Measurements from ENCODE around the gene DAAM2. TPM values are rescaled to one million over a fixed set of nuclear protein-coding genes. Genes with fewer than 3 reads are reported as not detected.
A peak's percentile ranks its signal among the peaks of the same experiment; 100 is the strongest.

The DAAM2 gene
- total RNA-seq, 4 donors from 2014 or later, result 11.0 to 43.3 (median 26.4) TPM

DNA sequence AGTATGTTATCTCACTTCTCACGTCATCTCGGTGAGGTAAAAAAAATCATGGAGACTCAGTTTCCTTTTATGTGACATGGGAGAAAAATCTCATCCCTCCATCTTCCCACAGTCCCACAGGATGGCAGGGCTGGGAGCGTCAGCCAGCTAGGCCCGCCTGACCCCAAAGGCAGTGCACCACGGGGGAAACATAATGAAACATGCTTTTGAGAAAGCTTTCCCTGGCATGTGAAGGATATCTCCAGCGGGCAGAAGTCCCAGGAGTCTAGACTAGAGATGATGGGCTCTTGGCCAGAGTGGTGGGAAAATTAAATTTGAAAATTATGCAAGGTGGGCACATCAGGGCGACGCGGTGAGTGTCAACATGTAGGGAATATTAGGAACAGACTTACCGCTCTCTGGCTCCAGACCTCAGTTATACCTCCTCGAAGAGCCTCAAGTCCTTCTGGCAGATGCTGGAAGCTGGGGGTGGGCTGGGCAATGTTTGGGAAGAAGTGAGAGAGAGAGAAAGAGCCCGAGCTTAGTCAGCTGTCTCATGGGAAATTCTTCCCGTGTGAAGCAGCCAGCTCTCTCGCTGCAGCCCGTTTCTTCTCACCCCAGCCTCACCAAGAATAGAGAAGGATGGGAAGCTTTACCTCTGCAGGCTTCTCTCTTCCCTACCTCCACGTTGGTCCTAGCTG lies 89.8 kb downstream of the DAAM2 start:
- H3K4me1 ChIP-seq, result peaks cover 0 to 6% of the 10 kb centered on the region in 2 donors
- H3K27me3 ChIP-seq, result no peaks in the 10 kb centered on the region
- no peaks in the 10 kb centered on the region for H3K9me3 ChIP-seq
- peak overlapping the region; percentile 40 to 41 for H3K27ac ChIP-seq
- TF ChIP-seq POLR2A (IDR thresholded peaks at IDR 0.05), result no peak
- TF ChIP-seq, protein P1, sequence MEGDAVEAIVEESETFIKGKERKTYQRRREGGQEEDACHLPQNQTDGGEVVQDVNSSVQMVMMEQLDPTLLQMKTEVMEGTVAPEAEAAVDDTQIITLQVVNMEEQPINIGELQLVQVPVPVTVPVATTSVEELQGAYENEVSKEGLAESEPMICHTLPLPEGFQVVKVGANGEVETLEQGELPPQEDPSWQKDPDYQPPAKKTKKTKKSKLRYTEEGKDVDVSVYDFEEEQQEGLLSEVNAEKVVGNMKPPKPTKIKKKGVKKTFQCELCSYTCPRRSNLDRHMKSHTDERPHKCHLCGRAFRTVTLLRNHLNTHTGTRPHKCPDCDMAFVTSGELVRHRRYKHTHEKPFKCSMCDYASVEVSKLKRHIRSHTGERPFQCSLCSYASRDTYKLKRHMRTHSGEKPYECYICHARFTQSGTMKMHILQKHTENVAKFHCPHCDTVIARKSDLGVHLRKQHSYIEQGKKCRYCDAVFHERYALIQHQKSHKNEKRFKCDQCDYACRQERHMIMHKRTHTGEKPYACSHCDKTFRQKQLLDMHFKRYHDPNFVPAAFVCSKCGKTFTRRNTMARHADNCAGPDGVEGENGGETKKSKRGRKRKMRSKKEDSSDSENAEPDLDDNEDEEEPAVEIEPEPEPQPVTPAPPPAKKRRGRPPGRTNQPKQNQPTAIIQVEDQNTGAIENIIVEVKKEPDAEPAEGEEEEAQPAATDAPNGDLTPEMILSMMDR (IDR thresholded peaks at IDR 0.05), result no peak
- no peak overlapping the region for H3K4me3 ChIP-seq
- intact Hi-C loops (cut with DNase I; ENCODE audit: low total_unique reads), result no loop called here
- H3K36me3 ChIP-seq, result no peaks in the 10 kb centered on the region
- DNase-seq, result peak in 1 of 2 donors; percentile 40

DNA sequence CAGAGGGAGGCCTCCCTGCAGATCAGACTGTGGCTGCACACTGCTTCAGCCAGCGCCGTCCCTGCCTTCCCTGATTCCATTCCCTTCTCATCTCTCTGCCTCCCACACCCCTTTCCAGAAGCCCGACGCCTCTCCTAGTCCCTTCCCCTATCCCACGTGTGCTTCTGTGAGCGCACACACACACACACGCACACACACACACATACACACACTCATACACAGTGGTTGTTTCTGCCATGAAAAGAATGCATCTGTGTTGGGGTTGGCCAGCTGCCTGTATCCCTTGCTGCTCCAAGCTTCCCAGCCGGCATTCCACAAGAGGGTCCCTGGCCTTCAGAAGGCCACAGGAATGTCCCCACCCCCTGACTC lies 90.3 kb downstream of the DAAM2 start:
- DNase-seq, result no peak
- no peak for TF ChIP-seq POLR2A (IDR thresholded peaks at IDR 0.05)
- TF ChIP-seq, protein P1 (IDR thresholded peaks at IDR 0.05), result no peak
- intact Hi-C loops (cut with DNase I; ENCODE audit: low total_unique reads), result no loop called here
- Histone ChIP-seq H3K4me3 (no peak overlapping the region), H3K9me3 (no peaks in the 10 kb centered on the region), H3K27ac (peak overlapping the region; percentile 40 to 41), H3K36me3 (no peaks in the 10 kb centered on the region), H3K4me1 (peaks cover 0 to 6% of the 10 kb centered on the region in 2 donors), H3K27me3 (no peaks in the 10 kb centered on the region)

DNA sequence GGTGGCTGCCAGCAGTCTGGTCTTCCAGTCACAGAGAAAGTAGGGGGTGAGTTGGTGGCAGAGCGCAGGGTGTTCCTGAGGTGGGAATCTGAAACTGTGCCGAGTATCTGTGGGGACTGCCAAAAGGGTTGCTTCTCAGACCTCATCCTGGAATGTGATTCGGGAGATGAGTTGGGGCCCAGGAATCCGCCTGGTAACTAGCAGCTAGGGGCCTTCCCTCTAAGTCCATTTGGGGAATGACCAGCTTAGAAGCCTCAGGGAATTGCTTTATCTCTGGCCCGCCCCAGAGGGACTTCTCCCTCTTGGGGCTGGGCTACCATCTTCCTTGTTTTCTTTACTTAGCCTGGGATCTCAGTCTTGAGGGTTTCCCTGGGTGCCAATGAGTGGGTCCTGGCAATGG lies 92.5 kb downstream of the DAAM2 start:
- no peaks in the 10 kb centered on the region for H3K9me3 ChIP-seq
- intact Hi-C loops (cut with DNase I; ENCODE audit: low total_unique reads), result no loop called here
- no peak overlapping the region for H3K27ac ChIP-seq
- H3K27me3 ChIP-seq, result no peaks in the 10 kb centered on the region
- H3K4me3 ChIP-seq, result no peak overlapping the region
- H3K4me1 ChIP-seq, result peaks cover 0 to 6% of the 10 kb centered on the region in 2 donors
- no peaks in the 10 kb centered on the region for H3K36me3 ChIP-seq
- TF ChIP-seq POLR2A (IDR thresholded peaks at IDR 0.05), result no peak
- TF ChIP-seq, protein P1 (IDR thresholded peaks at IDR 0.05), result no peak
- no peak for DNase-seq

DNA sequence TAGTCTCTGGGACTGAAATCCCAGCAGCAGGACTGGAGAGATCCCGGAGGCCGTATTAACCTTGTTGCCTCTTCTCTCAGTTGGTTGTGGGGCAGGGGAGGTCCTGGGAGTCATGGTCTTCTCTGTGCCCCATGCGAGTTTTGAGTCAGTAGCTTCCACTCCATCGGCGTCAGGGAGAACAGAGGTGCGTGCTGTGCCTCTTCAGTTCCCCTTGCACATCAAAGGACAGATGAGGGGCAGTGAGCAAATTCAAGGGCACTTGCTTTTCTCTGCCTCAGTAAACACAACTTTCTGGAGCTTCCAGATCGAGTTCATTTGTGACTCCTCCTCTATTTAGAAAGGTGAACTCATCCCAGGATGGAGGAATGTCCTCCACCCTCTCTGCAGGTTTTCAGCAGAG lies 93.5 kb downstream of the DAAM2 start:
- Histone ChIP-seq H3K4me3 (no peak overlapping the region), H3K36me3 (no peaks in the 10 kb centered on the region), H3K9me3 (no peaks in the 10 kb centered on the region), H3K27me3 (no peaks in the 10 kb centered on the region), H3K4me1 (peaks cover 0 to 6% of the 10 kb centered on the region in 2 donors), H3K27ac (peak overlapping the region in 1 of 2 donors; percentile 84)
- intact Hi-C loops (cut with DNase I; ENCODE audit: low total_unique reads), result no loop called here
- no peak for TF ChIP-seq POLR2A (IDR thresholded peaks at IDR 0.05)
- TF ChIP-seq, protein P1 (IDR thresholded peaks at IDR 0.05), result no peak
- no peak for DNase-seq

DNA sequence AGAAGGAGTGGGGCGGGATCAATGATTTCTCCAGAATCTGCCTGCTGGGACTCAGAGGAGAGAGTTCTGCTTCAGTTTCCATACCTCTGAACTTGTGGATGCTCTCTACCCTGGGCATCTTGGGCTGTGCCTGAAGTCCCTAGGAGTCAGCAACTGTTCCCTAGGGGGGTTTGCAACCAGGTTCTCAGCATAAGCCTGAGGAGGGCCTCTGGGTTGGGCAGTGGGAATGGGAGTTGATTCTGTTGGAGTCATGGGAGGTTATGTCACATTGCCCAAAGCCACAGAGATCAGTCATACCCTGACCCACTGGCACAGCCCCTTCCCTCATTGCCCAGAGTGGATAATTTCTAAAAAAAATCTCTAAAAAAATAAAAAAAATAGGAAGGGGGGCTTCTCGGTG lies 94.7 kb downstream of the DAAM2 start:
- intact Hi-C loops (cut with DNase I; ENCODE audit: low total_unique reads), result no loop called here
- Histone ChIP-seq H3K4me3 (no peak overlapping the region), H3K27me3 (no peaks in the 10 kb centered on the region), H3K9me3 (no peaks in the 10 kb centered on the region), H3K4me1 (peaks cover 0 to 4% of the 10 kb centered on the region in 2 donors), H3K27ac (peak overlapping the region; percentile 78 to 84), H3K36me3 (no peaks in the 10 kb centered on the region)
- DNase-seq, result no peak
- TF ChIP-seq, protein P1 (IDR thresholded peaks at IDR 0.05), result no peak
- no peak for TF ChIP-seq POLR2A (IDR thresholded peaks at IDR 0.05)
